Tibial nerve (tissue), 4 donors: ENCODE measurements around the gene THOC5. TPM values are rescaled to one million over a fixed set of nuclear protein-coding genes. Genes with fewer than 3 reads are reported as not detected.

ENCODE experiments used
- DNase-seq, 2 donors: peaks; one replicate each; pipeline ENCODE4 v3.0.0-alpha.2; 2019; ENCODE audit warnings: low spot score in 2 of 2
- H3K27ac ChIP-seq, 4 donors: fragments of 200-600 bp; sonication (generic) in 3 of 4; one replicate each; pipeline ENCODE4 v1.5.1; 2017 to 2019; ENCODE audit warnings: mild to moderate bottlenecking in 1 of 4
- H3K27me3 ChIP-seq, 2 donors: fragments of 200-600 bp; sonication (generic) in 1 of 2; one replicate each; pipeline versions ENCODE4 v1.5.1 to v1.6.0; 2017 to 2019
- H3K36me3 ChIP-seq, 3 donors: fragments of 200-600 bp; sonication (generic); one replicate each; pipeline ENCODE4 v1.5.1; 2018 to 2019
- H3K4me1 ChIP-seq, 4 donors: fragments of 200-600 bp; sonication (generic) in 3 of 4; one replicate each; pipeline ENCODE4 v1.5.1; 2017 to 2019
- H3K4me3 ChIP-seq, 4 donors: fragments of 200-600 bp; sonication (generic) in 3 of 4; one replicate each; pipeline ENCODE4 v1.5.1; 2017 to 2019; ENCODE audit warnings: mild to moderate bottlenecking in 1 of 4, moderate library complexity in 1 of 4
- H3K9me3 ChIP-seq, 4 donors: fragments of 200-600 bp; sonication (generic) in 3 of 4; one replicate each; pipeline ENCODE4 v1.5.1; 2017 to 2019
- EP300 ChIP-seq, 2 donors: sonication (generic); formaldehyde crosslinking; IDR thresholded peaks; one replicate each; pipeline ENCODE4 v1.6.1; 2017; ENCODE audit warnings: antibody characterized with exemption in 2 of 2, mild to moderate bottlenecking in 1 of 2
- POLR2A ChIP-seq, 2 donors: fragments of 450-650 bp; IDR thresholded peaks; one replicate each; pipeline ENCODE4 v1.6.1; 2017; ENCODE audit warnings: antibody characterized with exemption in 2 of 2, mild to moderate bottlenecking in 2 of 2, moderate library complexity in 2 of 2
- WGBS, 2 donors: methylation state at CpG; one replicate each; pipeline ENCODE4 v1.1.5; 2018; 5-methylcytosine and 5-hydroxymethylcytosine counted together
- total RNA-seq, 4 donors: library from RNA; depleted of rRNA; stranded (reverse); fragments of >200 nt; gene quantifications; one replicate each; pipeline ENCODE4 v1.1.0, GENCODE V29; 2016
- TF ChIP-seq, protein P1 (sequence below), 5 experiments: fragments of 200-600 bp in 3 of 5; fragments of 450-650 bp in 2 of 5; sonication (generic) in 3 of 5; IDR thresholded peaks; one replicate each; pipeline ENCODE4 v1.5.1; 2016 to 2019; ENCODE audit warnings: antibody characterized with exemption in 5 of 5, mild to moderate bottlenecking in 3 of 5, moderate library complexity in 2 of 5

Gene THOC5
- total RNA-seq, 4 donors from 2014 or later, result 31.2 to 65.9 (median 50.3) TPM

DNA sequence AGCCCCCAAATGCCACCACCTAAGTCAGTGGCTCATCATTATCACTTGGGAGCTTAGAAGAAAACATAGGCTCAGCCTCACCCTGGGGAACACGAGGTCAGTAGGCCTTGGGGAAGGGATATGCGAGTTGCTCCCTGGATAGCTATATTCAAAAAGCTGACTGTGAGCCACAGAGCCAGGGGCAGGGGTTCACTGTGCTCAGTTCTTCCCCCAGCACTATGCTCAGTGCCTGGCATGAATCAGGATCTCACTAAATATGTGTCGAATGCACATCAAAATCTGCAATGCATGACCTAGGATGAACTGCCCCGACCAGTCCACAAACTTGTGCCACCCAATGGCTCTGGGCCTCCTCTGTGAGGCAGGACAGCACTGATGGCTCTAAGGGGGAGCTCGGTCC is 35.1 kb downstream of the THOC5 start:
- H3K27me3 ChIP-seq, result no peaks in the 10 kb centered on the region
- no peaks in the 10 kb centered on the region for H3K9me3 ChIP-seq
- no peaks in the 10 kb centered on the region for H3K4me1 ChIP-seq
- no peak overlapping the region for H3K27ac ChIP-seq
- TF ChIP-seq, protein P1, sequence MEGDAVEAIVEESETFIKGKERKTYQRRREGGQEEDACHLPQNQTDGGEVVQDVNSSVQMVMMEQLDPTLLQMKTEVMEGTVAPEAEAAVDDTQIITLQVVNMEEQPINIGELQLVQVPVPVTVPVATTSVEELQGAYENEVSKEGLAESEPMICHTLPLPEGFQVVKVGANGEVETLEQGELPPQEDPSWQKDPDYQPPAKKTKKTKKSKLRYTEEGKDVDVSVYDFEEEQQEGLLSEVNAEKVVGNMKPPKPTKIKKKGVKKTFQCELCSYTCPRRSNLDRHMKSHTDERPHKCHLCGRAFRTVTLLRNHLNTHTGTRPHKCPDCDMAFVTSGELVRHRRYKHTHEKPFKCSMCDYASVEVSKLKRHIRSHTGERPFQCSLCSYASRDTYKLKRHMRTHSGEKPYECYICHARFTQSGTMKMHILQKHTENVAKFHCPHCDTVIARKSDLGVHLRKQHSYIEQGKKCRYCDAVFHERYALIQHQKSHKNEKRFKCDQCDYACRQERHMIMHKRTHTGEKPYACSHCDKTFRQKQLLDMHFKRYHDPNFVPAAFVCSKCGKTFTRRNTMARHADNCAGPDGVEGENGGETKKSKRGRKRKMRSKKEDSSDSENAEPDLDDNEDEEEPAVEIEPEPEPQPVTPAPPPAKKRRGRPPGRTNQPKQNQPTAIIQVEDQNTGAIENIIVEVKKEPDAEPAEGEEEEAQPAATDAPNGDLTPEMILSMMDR (IDR thresholded peaks at IDR 0.05), result no peak
- no peak for TF ChIP-seq POLR2A (IDR thresholded peaks at IDR 0.05)
- no peak for TF ChIP-seq EP300 (IDR thresholded peaks at IDR 0.05)
- H3K4me3 ChIP-seq, result no peak overlapping the region
- 87 to 90% methylated on average over 5 of the region's 5 CpGs for WGBS, 2 donors
- peaks cover 0 to 98% (median 56%) of the 10 kb centered on the region in 3 donors for H3K36me3 ChIP-seq
- DNase-seq, result no peak

DNA sequence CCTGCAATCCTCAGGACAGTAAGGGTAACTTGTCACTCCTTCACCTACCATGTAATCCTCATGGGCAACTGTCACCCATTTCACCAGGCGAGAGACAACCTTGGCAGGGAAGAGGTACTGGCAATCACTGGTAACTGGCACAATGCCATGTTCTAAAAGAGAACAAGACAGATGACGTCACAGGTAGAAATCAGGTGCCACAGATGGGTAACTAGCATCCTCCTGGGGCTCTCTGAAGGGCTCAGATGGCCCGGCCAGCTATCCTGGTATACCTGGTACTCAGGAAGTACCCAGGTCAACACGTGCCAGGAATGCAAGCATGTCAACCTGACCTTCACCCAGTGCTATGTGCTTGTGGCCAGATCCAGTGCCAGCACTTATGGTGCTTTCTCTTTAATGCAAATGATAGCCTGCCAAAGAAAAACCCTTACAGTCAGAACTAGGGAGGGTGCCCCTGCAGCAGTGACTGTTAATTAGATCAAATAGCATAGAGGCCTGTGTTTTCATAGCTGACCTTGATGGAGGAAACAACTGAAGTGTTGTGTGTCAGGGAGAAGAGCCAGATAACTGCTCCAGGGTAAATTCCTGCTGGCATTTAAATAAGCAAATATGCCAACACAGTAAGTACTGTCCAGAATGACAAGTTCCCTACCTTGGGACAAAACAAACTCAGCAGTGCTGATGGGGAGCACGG is 36.2 kb downstream of the THOC5 start:
- TF ChIP-seq POLR2A (IDR thresholded peaks at IDR 0.05) (no peak), EP300 (IDR thresholded peaks at IDR 0.05) (no peak)
- TF ChIP-seq, protein P1 (IDR thresholded peaks at IDR 0.05), result no peak
- Histone ChIP-seq H3K4me1 (no peaks in the 10 kb centered on the region), H3K27ac (no peak overlapping the region), H3K36me3 (peaks cover 0 to 99% (median 56%) of the 10 kb centered on the region in 3 donors), H3K9me3 (no peaks in the 10 kb centered on the region), H3K4me3 (no peak overlapping the region), H3K27me3 (no peaks in the 10 kb centered on the region)
- DNase-seq, result no peak
- WGBS, 2 donors, result 80 to 81% methylated on average over 5 of the region's 5 CpGs

DNA sequence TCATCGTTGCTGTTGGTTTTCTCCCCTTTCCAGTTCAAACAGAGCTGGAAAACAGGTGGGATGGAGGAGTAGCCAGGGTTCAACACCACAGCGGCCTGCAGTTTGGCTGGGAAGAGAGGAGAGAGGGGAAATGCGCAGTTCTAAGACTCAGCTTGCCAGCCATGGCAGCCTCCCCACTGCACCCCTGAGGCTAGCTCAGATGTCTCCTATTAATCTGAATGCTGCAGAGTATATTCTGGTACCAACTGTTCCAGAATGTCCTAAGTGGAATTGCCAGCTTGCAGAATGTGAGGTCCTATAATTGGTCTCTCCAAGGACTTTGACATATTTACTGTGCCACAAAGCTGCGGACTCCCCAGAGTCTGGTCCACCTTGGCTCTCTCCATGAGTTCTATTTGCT is 41.5 kb downstream of the THOC5 start:
- H3K27ac ChIP-seq, result no peak overlapping the region
- H3K27me3 ChIP-seq, result no peaks in the 10 kb centered on the region
- 82 to 92% methylated on average over 4 of the region's 4 CpGs for WGBS, 2 donors
- no peak overlapping the region for H3K4me3 ChIP-seq
- H3K36me3 ChIP-seq, result peaks cover 2 to 100% (median 42%) of the 10 kb centered on the region in 3 donors
- no peaks in the 10 kb centered on the region for H3K9me3 ChIP-seq
- no peak for DNase-seq
- H3K4me1 ChIP-seq, result no peaks in the 10 kb centered on the region
- TF ChIP-seq, protein P1 (IDR thresholded peaks at IDR 0.05), result no peak
- TF ChIP-seq POLR2A (IDR thresholded peaks at IDR 0.05) (no peak), EP300 (IDR thresholded peaks at IDR 0.05) (no peak)

DNA sequence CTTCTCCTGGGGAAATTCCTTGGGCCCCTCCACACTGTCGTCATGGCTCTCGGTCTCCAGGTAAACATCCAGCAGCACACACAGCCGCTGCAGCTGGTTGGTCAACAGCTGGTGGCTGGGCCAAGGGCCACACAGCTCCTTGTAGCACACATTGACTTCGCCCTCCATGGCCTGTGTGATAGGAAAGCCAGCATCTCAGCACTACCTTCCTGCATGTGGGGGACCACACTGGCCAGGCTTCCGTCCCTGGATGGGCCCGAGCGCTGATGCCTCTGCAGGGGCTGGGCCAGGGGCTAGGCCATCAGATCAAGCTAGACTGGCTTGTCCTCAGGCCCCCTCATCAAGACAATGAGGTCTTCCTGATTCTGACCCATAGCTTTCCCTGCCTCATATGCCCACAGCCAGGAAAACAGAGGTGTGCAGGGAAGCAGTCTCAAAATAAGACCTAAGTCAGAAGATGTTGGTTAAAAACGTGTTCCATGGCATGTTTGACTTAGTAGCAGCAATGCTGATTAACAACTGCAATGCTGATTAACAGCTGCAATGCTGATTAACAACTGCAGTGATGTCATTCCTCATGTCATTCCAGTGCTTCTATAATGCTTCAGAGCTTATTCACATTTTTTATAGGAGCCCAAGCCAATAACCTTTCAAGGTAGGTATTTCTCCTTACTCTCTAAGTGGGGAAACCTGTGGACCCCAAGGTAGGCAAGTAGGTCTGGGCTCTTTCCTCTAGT is 42.3 kb downstream of the THOC5 start:
- peaks cover 2 to 100% (median 35%) of the 10 kb centered on the region in 3 donors for H3K36me3 ChIP-seq
- H3K27ac ChIP-seq, result no peak overlapping the region

More for the DNA sequence above, 42.3 kb downstream of the THOC5 start:
- Histone ChIP-seq H3K27me3 (no peaks in the 10 kb centered on the region), H3K4me3 (no peak overlapping the region), H3K9me3 (no peaks in the 10 kb centered on the region), H3K4me1 (no peaks in the 10 kb centered on the region)
- no peak for DNase-seq
- TF ChIP-seq EP300 (IDR thresholded peaks at IDR 0.05), result no peak
- TF ChIP-seq POLR2A (IDR thresholded peaks at IDR 0.05), result no peak
- TF ChIP-seq, protein P1 (IDR thresholded peaks at IDR 0.05), result no peak
- 83 to 93% methylated on average over 8 of the region's 8 CpGs for WGBS, 2 donors
